GM23338 (cell line): ENCODE measurements around the gene HS6ST1. TPM values are rescaled to one million over a fixed set of nuclear protein-coding genes. Genes with fewer than 3 reads are reported as not detected.
A peak's percentile ranks its signal among the peaks of the same experiment; 100 is the strongest.

Source experiments
- ATAC-seq: fragments of 200-7000 bp; cut with Tn5 transposase; 3 replicates; pipeline ENCODE4 v1.9.1; 2020
- DNase-seq: peaks from one replicate; pipeline ENCODE4 v3.0.0-alpha.2; 2015; ENCODE audit warnings: low spot score
- H2AFZ ChIP-seq: fragments of 200-600 bp; sonication (generic); 2 replicates; pipeline ENCODE4 v1.8.0; 2016; ENCODE audit warnings: antibody characterized with exemption, mild to moderate bottlenecking, moderate library complexity
- H3F3A ChIP-seq: fragments of 200-600 bp; sonication (generic); replicated peaks from 2 replicates; pipeline ENCODE4 v1.8.0; 2017; ENCODE audit warnings: antibody characterized with exemption, mixed run types, low read depth
- H3K27ac ChIP-seq: fragments of 200-600 bp; sonication (generic); 2 replicates; pipeline ENCODE4 v1.6.1; 2016; ENCODE audit warnings: low read depth
- H3K27me3 ChIP-seq: fragments of 200-600 bp; sonication (generic); 2 replicates; pipeline ENCODE4 v1.8.0; 2016; ENCODE audit warnings: mild to moderate bottlenecking, mixed run types, moderate library complexity; ENCODE audit not compliant: insufficient read depth
- H3K36me3 ChIP-seq: fragments of 200-600 bp; sonication (generic); 2 replicates; pipeline ENCODE4 v1.8.0; 2016; ENCODE audit warnings: mild to moderate bottlenecking; ENCODE audit not compliant: insufficient read depth
- H3K4me1 ChIP-seq: fragments of 200-600 bp; sonication (generic); 2 replicates; pipeline ENCODE4 v1.8.0; 2016; ENCODE audit warnings: mild to moderate bottlenecking, moderate library complexity; ENCODE audit not compliant: insufficient read depth
- H3K4me2 ChIP-seq: fragments of 200-600 bp; sonication (generic); 2 replicates; pipeline ENCODE4 v1.7.1; 2017; ENCODE audit warnings: mixed run types
- H3K4me3 ChIP-seq: fragments of 200-600 bp; sonication (generic); 2 replicates; pipeline ENCODE4 v1.6.1; 2016; ENCODE audit warnings: mixed run types
- H3K79me2 ChIP-seq: fragments of 200-600 bp; sonication (generic); replicated peaks from 2 replicates; pipeline ENCODE4 v1.8.0; 2017; ENCODE audit warnings: mild to moderate bottlenecking; ENCODE audit not compliant: insufficient read depth
- H3K9me2 ChIP-seq: fragments of 200-600 bp; sonication (generic); 2 replicates; pipeline ENCODE4 v1.8.0; 2017; ENCODE audit not compliant: insufficient read depth
- H4K20me1 ChIP-seq: fragments of 200-600 bp; sonication (generic); replicated peaks from 2 replicates; pipeline ENCODE4 v1.8.0; 2017; ENCODE audit warnings: mild to moderate bottlenecking; ENCODE audit not compliant: insufficient read depth
- H3K27ac Mint-ChIP-seq: 2 replicates; pipeline ENCODE4 v1.8.0; 2020; ENCODE audit warnings: inconsistent platforms, mild to moderate bottlenecking, moderate library complexity, mixed read lengths
- H3K27me3 Mint-ChIP-seq: 3 replicates; pipeline ENCODE4 v1.8.0; 2022; ENCODE audit warnings: low read depth, mild to moderate bottlenecking, moderate library complexity, mixed read lengths, inconsistent platforms; ENCODE audit not compliant: insufficient read depth, poor library complexity
- H3K36me3 Mint-ChIP-seq: 3 replicates; pipeline ENCODE4 v1.8.0; 2021; ENCODE audit warnings: low read depth, mild to moderate bottlenecking, inconsistent platforms, moderate library complexity, mixed read lengths
- H3K4me1 Mint-ChIP-seq: 3 replicates; pipeline ENCODE4 v1.8.0; 2020; ENCODE audit warnings: mild to moderate bottlenecking, inconsistent platforms, mixed read lengths
- H3K4me3 Mint-ChIP-seq: 3 replicates; pipeline ENCODE4 v1.8.0; 2021; ENCODE audit warnings: moderate library complexity, mild to moderate bottlenecking, inconsistent platforms, mixed read lengths
- H3K9me3 Mint-ChIP-seq: 3 replicates; pipeline ENCODE4 v1.8.0; 2020; ENCODE audit warnings: moderate library complexity, mild to moderate bottlenecking, inconsistent platforms, mixed read lengths
- CREB1 ChIP-seq: fragments of 250-450 bp; sonication (Bioruptor Pico); IDR thresholded peaks from 2 replicates; pipeline ENCODE4 v1.5.0; 2020; ENCODE audit warnings: low read depth, mild to moderate bottlenecking, moderate library complexity
- CTCF ChIP-seq, 2 experiments: fragments of 200-600 bp in 1 of 2; sonication (generic) in 1 of 2; conservative IDR thresholded peaks; 2 replicates each; pipeline versions ENCODE4 v1.5.1 to v1.6.1; 2016 to 2017; ENCODE audit warnings: antibody characterized with exemption in 2 of 2, low read depth in 2 of 2, mild to moderate bottlenecking in 2 of 2, moderate library complexity in 1 of 2
- ETS1 ChIP-seq: IDR thresholded peaks from 2 replicates; pipeline ENCODE4 v1.6.1; 2016; ENCODE audit warnings: antibody characterized with exemption
- EZH2 ChIP-seq: fragments of 200-600 bp; sonication (generic); IDR thresholded peaks from one replicate; pipeline ENCODE4 v1.8.0; 2017; ENCODE audit warnings: antibody characterized with exemption, mild to moderate bottlenecking, low read depth; ENCODE audit not compliant: unreplicated experiment
- EZH2phosphoT487 ChIP-seq: fragments of 200-600 bp; sonication (generic); IDR thresholded peaks from one replicate; pipeline ENCODE4 v1.8.1; 2018; ENCODE audit warnings: antibody characterized with exemption; ENCODE audit not compliant: unreplicated experiment
- JUNB ChIP-seq: IDR thresholded peaks from one replicate; pipeline ENCODE4 v1.6.1; 2016; ENCODE audit warnings: antibody characterized with exemption; ENCODE audit not compliant: unreplicated experiment
- NANOG ChIP-seq: IDR thresholded peaks from 2 replicates; pipeline ENCODE4 v1.6.1; 2016; ENCODE audit warnings: antibody characterized with exemption, borderline replicate concordance
- POLR2AphosphoS5 ChIP-seq: IDR thresholded peaks from 2 replicates; pipeline ENCODE4 v1.6.1; 2016; ENCODE audit warnings: antibody characterized with exemption, low read depth
- REST ChIP-seq: IDR thresholded peaks from one replicate; pipeline ENCODE4 v1.6.1; 2018; ENCODE audit warnings: antibody characterized with exemption; ENCODE audit not compliant: unreplicated experiment
- STAT1 ChIP-seq: IDR thresholded peaks from one replicate; pipeline ENCODE4 v1.6.1; 2016; ENCODE audit warnings: antibody characterized with exemption; ENCODE audit not compliant: unreplicated experiment
- ZNF114 ChIP-seq: fragments of 250-450 bp; sonication (Bioruptor Pico); IDR thresholded peaks from 2 replicates; pipeline ENCODE4 v1.5.0; 2020; ENCODE audit warnings: mild to moderate bottlenecking, moderate library complexity
- ZNF331 ChIP-seq: fragments of 250-450 bp; sonication (Bioruptor Pico); IDR thresholded peaks from 2 replicates; pipeline ENCODE4 v1.5.0; 2020; ENCODE audit warnings: low read depth, mild to moderate bottlenecking, moderate library complexity
- ZNF462 ChIP-seq: fragments of 250-450 bp; sonication (Bioruptor Pico); IDR thresholded peaks from 2 replicates; pipeline ENCODE4 v1.5.0; 2020; ENCODE audit warnings: mild to moderate bottlenecking, moderate library complexity
- polyA plus RNA-seq: library from polyadenylated mRNA; unstranded; fragments of >200 nt; fragmentation: Nextera tagmentation; extraction: Ambion mirVana; gene quantifications from 2 replicates; pipeline ENCODE4 v1.2.1, GENCODE V29; 2016
- total RNA-seq: library from RNA; depleted of rRNA; stranded (reverse); fragments of >200 nt; shearing (Covaris generic); gene quantifications from 2 replicates; pipeline ENCODE4 v1.2.3, GENCODE V29; 2014

The HS6ST1 gene
- total and polyA plus RNA-seq, 2 experiments from 2014 or later: 21.1 to 106 TPM

- TF ChIP-seq EZH2 (no peak), ZNF114 (CRISPR knock-in tag) (no peak), ETS1 (no peak), POLR2AphosphoS5 (no peak), ZNF462 (no peak), ZNF331 (CRISPR knock-in tag) (no peak), CTCF (conservative IDR thresholded peaks at IDR 0.05; ENCODE audit: low read depth in 2 of 2) (no peak), JUNB (no peak), NANOG (no peak), STAT1 (no peak), CREB1 (CRISPR knock-in tag) (no peak), REST (no peak), EZH2phosphoT487 (no peak)
- Histone ChIP-seq H3K36me3 (no peaks in the 10 kb centered on the region), H4K20me1 (no peaks in the 10 kb centered on the region), H3K27ac (no peak overlapping the region), H2AFZ (no peak overlapping the region), H3K4me3 (peak overlapping the region; percentile 61; the same call in 1 of the 2 replicates), H3F3A (no peaks in the 10 kb centered on the region), H3K27me3 (peaks cover 23% of the 10 kb centered on the region), H3K4me2 (peak overlapping the region; percentile 89), H3K79me2 (peaks cover under 1% of the 10 kb centered on the region), H3K4me1 (peaks cover 12% of the 10 kb centered on the region), H3K9me2 (no peaks in the 10 kb centered on the region)
- no peaks in the 10 kb centered on the region for H3K9me3 Mint-ChIP-seq
- DNase-seq (peak; percentile 47), ATAC-seq (peak; percentile 0; the same call in 1 of the 3 replicates)
- peaks cover 18% of the 10 kb centered on the region for H3K27me3 Mint-ChIP-seq
- H3K4me1 Mint-ChIP-seq: peaks cover 18% of the 10 kb centered on the region
- H3K27ac Mint-ChIP-seq: no peak overlapping the region
- H3K4me3 Mint-ChIP-seq: peak overlapping the region; percentile 63
- H3K36me3 Mint-ChIP-seq: no peaks in the 10 kb centered on the region
These were observed 4.3 kb upstream of the HS6ST1 start for GRCh38 chr2:128322715-128323554.
